Endothelial cell of umbilical vein (primary cell): Measurements from ENCODE around the gene ARRB1.
"Not testable (repeated sequence)": the region's sequence is repeated elsewhere in the genome, so short reads cannot be mapped to it uniquely, and the experiment has no call there.

Source experiments
- EZH2 ChIP-seq: IDR thresholded peaks from 2 replicates; pipeline ENCODE4 v1.6.1; 2012; ENCODE audit warnings: borderline replicate concordance, low read depth, mild to moderate bottlenecking, moderate library complexity, low read length, inconsistent platforms; ENCODE audit not compliant: severe bottlenecking
- FOS ChIP-seq: IDR thresholded peaks from 2 replicates; pipeline ENCODE4 v1.6.1; 2011; ENCODE audit warnings: mild to moderate bottlenecking, low read length, moderate library complexity, borderline replicate concordance; ENCODE audit not compliant: insufficient read depth
- MYC ChIP-seq: IDR thresholded peaks from one replicate; pipeline ENCODE4 v1.6.1; 2011; ENCODE audit warnings: mild to moderate bottlenecking, low read depth, low read length
- POLR2A ChIP-seq: IDR thresholded peaks from 2 replicates; pipeline ENCODE4 v1.6.1; 2012; ENCODE audit warnings: low read depth, mild to moderate bottlenecking, control low read depth, low read length
- POLR2AphosphoS5 ChIP-seq: IDR thresholded peaks from 2 replicates; pipeline ENCODE4 v1.6.1; 2012; ENCODE audit warnings: low read depth, mild to moderate bottlenecking, control low read depth, low read length, moderate library complexity; ENCODE audit not compliant: insufficient read depth
- TF ChIP-seq, protein P1 (sequence below), 2 donors: IDR thresholded peaks; 1 replicate in 1 of 2; 2 replicates in 1 of 2; pipeline ENCODE4 v1.5.1; 2011; ENCODE audit warnings: low read length in 2 of 2, mild to moderate bottlenecking in 2 of 2, moderate library complexity in 2 of 2, control low read depth in 1 of 2, inconsistent platforms in 1 of 2, low read depth in 1 of 2; ENCODE audit not compliant: insufficient read depth in 1 of 2; ENCODE audit errors: extremely low read depth in 1 of 2
- TF ChIP-seq, protein P2 (sequence below): IDR thresholded peaks from 2 replicates; pipeline ENCODE4 v1.6.1; 2011; ENCODE audit not compliant: insufficient read depth, insufficient read length

DNA sequence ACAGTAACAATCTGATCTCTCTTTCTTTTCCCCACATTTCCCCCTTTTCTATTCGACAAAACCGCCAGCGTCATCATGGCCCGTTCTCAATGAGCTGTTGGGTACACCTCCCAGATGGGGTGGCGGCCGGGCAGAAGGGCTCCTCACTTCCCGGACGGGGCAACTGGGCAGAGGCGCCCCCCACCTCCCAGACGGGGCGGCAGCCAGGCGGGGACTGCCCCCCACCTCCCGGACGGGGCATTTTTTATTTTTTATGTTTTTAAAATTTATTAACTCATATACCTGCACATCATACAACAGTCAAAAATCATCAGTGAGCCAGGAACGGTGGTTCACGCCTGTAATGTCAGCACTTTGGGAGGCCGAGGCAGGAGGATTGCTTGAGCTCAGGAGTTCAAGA is 27.3 kb upstream of the ARRB1 start:
- not testable (repeated sequence) for TF ChIP-seq POLR2A, EZH2, FOS, POLR2AphosphoS5, MYC
- TF ChIP-seq, protein P1, sequence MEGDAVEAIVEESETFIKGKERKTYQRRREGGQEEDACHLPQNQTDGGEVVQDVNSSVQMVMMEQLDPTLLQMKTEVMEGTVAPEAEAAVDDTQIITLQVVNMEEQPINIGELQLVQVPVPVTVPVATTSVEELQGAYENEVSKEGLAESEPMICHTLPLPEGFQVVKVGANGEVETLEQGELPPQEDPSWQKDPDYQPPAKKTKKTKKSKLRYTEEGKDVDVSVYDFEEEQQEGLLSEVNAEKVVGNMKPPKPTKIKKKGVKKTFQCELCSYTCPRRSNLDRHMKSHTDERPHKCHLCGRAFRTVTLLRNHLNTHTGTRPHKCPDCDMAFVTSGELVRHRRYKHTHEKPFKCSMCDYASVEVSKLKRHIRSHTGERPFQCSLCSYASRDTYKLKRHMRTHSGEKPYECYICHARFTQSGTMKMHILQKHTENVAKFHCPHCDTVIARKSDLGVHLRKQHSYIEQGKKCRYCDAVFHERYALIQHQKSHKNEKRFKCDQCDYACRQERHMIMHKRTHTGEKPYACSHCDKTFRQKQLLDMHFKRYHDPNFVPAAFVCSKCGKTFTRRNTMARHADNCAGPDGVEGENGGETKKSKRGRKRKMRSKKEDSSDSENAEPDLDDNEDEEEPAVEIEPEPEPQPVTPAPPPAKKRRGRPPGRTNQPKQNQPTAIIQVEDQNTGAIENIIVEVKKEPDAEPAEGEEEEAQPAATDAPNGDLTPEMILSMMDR (IDR thresholded peaks at IDR 0.05; ENCODE audit: extremely low read depth in 1 of 2, insufficient read depth in 1 of 2, low read depth in 1 of 2, low read length in 2 of 2): not testable (repeated sequence)
- TF ChIP-seq, protein P2, sequence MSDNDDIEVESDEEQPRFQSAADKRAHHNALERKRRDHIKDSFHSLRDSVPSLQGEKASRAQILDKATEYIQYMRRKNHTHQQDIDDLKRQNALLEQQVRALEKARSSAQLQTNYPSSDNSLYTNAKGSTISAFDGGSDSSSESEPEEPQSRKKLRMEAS: not testable (repeated sequence)
